ENCODE data around the gene AXIN1.
"Not testable (repeated sequence)": the region's sequence is repeated elsewhere in the genome, so short reads cannot be mapped to it uniquely, and the experiment has no call there.

The AXIN1 gene

DNA sequence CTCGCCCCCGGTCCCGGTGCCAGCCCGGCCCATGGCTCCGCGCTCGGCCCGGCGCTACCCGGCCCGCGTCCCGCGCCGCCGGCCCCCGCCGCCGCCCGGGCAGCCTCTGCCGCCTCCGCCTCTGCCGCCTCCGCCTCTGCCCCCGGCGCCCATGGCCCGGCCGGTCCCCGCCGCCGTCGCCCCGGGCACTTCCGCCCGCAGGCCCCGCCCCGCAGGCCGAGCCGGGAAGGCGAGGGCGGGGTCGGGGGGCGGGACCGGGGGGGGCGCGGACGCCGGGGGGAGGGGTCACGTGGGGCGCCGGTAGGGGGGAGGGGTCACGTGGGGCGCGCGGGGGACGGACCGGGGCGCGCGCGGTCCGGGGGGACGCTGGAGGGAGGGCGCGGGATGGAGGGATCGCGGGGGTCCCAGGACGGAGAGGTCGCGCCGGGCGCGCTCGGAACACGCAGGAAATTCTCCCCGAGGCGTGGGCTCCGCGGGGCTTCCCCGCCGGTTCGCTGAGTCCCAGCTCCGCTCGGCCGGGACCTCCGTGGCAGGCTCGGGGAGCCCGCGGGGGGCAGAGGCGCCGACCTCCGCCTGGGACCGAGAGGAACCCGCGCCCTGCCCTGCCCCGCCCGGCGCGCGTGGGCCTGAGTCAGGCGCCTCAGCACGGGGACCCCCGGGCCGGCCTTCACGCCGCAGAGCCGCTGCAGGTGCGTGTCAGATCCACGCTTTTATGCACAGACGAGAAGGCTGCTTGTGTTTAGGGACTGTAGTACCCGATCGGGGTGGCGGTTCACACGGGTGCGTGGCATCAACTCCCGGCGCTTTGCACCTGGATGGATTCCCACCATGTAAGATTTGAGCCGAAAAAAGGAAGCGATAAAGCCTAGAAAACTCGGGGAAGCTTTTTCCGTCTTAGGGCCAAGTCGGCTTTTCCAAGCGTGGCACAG is 29.5 kb upstream of the AXIN1 start, which contains the start of gene PGAP6:
TSS of gene PGAP6 (minus strand) at position 190 of the 929 bp plus-strand sequence. CDS start at position 33, 157 bp downstream.
- peak; percentile 78 for DNase-seq (ENCODE audit: low read depth, low spot score)

DNA sequence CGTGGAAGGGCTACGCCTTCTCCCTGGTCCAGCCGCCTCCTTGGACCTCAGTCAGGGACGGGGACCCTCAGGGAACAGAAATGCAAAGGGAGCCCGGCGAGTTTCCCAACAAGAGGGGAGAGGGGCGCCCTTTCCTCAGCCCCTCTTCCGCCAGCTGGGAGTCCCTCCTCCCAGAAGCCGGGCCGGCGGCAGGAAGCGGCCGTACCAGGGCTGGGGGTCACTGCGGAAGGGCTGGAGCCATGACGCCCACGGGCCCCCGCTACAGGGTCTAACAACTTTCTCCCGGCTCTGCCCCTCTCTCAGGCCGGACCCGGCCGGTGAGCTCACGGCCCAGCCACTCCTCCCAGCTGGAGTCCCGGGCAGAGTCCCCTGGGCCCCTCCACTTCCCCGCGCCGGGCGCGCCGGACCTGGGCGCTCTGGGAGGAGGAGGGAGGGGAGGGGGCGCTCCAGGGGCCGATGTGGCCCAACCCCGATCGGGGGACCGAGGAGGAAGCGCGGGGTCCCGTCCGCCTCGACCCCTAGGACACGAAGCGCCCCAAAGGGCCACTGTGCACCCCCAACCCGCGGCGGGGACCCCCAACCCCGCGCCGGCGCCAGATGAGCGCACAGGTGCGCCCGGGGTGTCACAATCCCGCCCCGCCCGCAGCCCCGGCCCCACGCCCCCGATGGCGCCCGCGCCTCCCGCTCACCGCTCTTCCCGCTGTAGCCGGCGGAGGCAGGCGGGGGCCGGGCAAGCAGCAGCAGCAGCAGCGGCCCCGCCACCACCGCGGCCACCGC is 28.7 kb upstream of the AXIN1 start:
- DNase-seq (ENCODE audit: low read depth, low spot score): peak; percentile 55

DNA sequence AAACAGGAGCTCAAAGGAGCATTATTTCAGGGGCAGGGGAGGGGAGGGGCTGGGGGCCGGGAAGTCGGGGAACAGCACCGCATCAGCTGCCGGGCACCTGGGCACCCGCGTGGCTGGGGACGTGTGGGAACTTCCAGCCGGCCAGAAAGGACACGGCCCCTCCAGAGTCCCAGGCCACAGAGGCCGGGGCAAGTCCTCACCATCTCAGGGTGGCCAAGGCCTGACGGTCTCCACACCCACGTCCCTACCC is 28.2 kb upstream of the AXIN1 start:
- no peak for DNase-seq (ENCODE audit: low read depth, low spot score)

DNA sequence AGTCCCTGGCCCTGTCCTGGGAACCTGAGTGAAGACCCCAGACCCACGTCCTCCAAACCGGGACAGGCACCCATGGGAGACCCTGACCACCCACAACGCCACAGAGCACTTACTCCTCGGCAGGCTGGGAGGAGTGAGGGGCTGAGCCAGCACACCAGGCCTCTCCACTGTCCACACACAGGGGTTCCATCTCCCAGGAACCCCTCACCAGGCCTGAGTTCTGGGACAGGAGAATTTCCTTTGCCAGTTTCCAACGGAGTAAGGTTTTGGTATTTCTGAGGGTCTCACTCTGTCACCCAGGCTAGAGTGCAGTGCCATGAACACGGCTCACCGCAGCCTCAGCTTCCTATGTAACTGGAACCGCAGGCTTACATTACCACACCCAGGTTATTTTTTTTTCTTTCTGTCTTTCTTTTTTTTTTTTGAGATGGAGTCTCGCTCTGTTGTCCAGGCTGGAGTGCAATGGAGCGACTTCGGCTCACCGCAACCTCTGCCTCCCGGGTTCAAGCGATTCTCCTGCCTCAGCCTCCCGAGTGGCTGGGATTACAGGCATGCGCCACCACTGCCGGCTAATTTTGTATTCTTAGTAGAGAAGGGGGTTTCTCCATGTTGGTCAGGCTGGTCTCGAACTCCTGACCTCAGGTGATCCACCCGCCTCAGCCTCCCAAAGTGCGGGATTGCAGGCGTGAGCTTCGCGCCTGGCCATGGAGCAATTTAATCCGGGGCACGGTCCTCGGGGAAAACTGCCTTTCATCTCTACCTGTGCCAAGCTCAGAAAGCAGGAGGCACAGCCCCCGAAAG is 27.6 kb upstream of the AXIN1 start:
- no peak for DNase-seq (ENCODE audit: low read depth, low spot score)

DNA sequence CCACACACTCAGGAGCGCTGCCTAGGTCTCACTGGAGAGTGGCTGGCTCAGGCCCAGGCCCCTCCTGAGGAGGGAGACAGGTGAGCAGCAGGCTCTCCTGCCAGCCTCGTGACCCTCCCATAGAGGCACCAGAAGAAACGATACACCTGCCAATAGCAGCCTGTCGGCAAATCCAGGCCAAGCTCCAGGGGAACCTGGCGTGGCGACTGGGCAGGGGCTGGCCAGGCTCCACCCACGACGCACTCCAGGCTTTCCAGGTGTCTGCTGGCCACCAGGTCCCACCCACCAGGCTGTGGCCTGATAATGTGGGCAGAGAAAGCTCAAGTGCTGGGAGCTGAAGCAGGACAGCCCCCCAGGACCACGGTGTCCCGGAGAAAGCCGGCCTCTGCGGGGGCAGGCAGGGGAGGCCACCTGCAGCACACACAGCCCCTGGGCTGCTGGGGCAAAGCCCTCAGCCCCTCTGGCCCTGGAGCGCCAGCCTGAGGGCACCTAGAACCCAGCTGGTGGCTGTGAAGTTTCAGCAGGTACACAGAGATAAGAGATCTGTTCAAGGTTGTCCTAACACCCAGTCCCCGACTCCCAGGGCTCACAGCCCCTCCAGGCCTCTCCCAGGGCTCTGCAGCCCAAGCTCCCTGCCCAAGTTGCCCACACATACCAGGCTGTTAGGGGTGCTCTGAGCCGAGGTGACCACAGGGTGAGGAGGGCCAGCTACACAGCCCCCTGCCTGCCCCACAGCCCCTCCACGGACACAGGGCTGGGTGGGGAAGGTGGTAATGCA is 26.8 kb upstream of the AXIN1 start:
- no peak for DNase-seq (ENCODE audit: low read depth, low spot score)

DNA sequence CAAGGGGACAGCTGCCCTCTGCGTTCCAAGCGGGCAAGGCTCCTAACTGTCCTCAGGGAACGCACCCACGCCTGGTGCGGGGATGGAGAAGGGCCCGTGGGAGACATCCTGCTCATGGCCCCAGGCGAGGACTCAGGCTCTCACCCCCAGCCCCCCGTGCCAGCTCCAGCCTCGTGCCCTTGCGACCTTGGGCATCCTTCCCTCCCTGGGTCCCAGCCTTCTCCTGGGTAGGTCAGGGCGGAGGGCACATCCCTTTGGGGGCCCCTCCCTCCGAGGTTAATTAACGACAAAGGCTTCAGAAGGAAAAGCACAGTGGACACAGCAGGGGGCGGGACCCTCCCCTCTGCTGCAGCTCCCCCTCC is 26.3 kb upstream of the AXIN1 start:
- DNase-seq (ENCODE audit: low read depth, low spot score): no peak

DNA sequence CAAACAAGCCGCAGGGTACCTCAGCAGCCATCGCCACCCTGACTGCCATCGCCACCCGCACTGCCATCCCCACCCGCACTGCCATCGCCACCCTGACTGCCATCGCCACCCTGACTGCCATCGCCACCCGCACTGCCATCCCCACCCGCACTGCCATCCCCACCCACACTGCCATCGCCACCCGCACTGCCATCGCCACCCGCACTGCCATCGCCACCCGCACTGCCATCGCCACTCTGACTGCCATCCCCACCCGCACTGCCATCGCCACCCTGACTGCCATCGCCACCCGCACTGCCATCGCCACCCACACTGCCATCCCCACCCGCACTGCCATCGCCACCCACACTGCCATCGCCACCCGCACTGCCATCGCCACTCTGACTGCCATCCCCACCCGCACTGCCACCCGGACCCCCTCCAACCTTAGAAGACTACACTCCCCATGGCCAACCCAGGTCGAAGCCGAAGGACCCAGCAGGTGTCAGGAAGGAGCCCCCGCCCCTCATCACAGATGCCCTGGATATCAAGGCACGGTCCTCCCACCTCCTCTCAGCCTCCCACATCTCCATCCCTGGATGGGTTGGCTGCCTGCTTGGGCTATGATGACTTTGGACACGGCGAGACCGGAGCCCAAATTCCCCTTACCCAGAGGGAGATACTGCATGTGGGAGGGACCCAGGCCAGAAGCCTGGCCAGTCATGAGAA is 25.7 kb upstream of the AXIN1 start:
- DNase-seq (ENCODE audit: low read depth, low spot score): not testable (repeated sequence)

DNA sequence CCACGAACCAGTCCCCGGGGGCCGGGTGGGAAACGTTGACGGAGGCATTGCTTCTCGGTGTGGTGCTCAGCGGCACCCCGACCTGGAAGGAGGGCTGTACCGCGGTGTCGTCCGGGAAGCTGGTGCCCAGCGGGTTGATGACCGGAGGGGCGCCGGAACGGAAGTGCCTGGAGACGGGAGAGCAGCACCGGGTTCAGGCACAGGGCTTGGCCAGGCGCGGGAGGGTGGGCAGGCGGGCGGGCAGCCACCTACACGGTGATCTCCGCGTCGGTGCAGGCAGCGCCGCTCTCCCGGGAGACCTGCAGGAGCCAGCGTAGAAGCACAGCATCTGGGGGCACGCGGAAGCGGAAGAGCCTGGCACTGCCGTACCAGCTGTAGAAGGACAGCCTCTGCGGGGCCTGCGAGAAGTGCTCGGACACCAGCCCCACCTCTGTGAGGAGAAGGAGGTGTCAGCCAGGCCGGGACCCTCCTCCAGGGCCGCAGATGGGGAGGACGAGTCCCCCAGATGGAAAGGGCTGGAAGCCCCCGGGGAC is 25.0 kb upstream of the AXIN1 start:
- DNase-seq (ENCODE audit: low read depth, low spot score): no peak

GRCh38 chr16:376817-377418 is 24.4 kb upstream of the AXIN1 start:
- no peak for DNase-seq (ENCODE audit: low read depth, low spot score)

DNA sequence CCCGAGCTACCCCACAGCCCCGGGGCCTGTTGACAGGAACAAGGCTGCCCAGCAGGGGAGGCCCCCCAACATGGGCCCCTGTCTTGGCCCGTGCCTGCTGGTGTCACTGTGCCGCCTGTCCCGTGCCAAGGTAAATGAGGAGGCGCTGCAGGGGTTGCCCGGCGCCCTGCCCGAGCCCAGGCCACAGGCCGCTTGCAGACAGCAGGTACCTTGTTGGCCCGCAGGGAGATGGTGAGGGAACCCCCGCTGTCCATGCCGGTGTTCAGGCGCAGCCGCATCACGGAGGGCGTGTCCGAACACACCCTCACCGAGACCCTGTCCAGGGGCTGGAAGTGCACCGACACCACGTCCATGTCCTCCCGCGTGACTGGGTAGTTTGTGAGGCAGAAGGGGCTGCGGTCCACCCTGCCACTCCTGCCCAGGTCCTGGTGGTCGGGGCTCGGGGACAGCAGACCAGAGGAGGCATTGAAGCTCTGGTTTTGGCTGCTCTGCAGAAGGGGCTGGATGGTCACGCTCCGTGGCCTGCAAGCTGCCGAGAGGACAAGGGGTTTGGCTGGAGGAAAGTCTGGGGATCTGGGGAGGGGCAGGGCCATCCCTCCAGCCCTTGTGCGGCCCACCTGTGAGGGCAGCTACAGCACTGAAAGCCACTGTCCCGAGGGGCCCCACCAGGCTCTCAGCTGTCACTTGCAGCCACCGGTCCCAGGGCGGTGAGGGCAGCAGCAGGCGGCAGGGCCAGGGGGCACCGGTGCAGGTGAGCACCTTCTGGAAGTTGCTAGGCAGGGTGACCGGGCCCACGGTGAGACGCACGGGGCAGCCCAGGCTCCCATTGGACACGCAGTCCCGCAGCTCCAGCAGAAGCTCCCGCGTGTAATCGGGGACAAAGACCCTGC is 23.6 kb upstream of the AXIN1 start:
- DNase-seq (ENCODE audit: low read depth, low spot score): no peak

- no peak for DNase-seq (ENCODE audit: low read depth, low spot score)
These were observed 22.7 kb upstream of the AXIN1 start for GRCh38 chr16:375212-375611.

GRCh38 chr16:374616-374926 is 22.0 kb upstream of the AXIN1 start:
- no peak for DNase-seq (ENCODE audit: low read depth, low spot score)

- no peak for DNase-seq (ENCODE audit: low read depth, low spot score)
These were observed 21.5 kb upstream of the AXIN1 start for GRCh38 chr16:373848-374615.

DNA sequence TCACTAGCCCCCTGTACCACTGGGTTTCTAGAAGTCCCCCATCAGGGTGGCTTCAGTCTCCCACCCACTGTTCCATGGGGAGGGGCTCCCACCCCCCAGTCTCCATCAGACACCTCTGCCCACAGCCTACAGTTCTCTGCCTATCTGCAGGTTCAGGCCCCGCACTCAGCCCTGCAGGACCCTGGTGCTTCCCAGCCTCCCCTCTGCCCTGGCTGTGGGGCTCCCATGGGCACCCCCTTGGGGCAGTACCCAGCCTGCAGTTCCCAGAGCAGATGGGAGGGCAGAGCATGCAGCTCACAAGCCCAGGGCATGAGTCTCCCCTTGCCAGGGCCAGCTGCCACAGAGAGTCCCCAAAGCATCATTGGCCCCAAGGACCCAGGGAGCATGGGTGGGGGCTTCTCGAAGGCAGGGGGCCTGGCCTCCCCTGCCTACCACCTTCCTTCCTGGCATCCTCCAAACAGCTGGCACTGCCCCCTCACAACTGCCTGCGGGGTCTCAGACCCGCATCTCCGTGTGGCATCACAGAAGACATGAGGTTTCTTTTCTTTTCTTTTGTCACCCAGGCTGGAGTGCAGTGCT is 20.6 kb upstream of the AXIN1 start:
- no peak for DNase-seq (ENCODE audit: low read depth, low spot score)

DNA sequence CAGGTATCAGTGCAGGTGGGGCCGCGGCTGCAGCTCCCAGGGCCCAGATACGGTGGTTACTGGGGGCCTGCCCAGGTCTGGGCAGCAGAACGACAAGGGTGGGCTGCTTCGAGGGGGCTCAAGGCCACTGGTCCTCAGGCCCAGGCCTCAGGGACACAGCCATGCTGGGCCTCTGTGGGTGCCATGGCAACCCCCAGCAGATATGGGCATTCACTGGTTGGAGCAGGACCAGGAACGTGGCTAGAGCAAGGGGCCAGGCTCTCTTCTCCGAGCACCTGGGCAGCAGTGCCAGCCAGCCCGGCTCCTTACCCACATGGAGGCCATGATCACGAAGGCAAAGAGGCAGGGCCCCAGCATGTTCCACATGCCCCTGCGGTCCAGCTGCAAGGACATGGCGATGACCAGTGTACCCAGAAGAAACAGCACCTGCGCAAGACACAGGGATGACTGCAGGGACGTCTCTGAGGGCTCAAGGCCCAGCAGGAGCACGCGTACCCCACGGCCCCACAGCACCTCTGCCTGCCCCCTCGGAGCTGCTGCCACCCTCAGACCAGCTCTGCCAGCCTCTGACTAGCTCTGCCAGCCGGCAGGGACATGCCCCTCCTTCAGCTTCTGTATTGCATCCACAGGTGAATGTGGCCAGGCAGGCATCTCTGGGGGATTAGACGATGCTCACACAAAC is 19.9 kb upstream of the AXIN1 start:
- DNase-seq (ENCODE audit: low read depth, low spot score): no peak

GRCh38 chr16:371515-372301 is 19.2 kb upstream of the AXIN1 start:
- no peak for DNase-seq (ENCODE audit: low read depth, low spot score)

Measured in astrocyte of the hippocampus (primary cell).